ENCODE data around the gene SEPSECS.
A peak's percentile ranks its signal among the peaks of the same experiment; 100 is the strongest.

The SEPSECS gene

DNA sequence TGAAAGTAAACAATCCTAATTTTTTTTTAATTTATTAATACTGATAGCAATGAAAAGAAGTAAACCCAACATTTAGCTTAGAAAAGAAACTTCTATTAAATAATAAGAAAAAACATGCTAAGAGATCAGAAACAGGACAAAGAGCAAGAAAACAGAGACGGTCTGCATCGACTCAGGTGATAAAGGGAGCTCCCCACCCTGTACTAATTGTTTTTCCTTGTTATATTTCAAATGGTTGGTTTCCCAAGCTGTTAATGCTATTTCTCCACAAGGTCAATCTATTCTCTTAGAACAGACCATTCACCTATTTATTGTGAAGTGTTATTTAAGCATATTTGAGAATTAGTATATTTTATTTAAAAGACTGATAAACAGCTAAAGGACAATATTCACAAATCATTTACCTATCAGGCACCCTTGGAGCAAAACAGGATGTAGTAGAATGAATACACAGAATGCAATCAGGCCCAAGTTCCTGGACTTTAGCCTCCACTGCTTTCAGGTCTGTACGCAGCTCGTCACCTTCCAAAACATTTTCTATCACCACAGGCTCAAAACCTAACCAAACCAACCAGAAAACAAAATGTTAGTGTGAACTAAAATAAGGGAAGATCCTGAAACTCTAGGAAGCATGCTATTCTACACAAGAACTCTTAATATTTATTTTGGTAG, 5.5 kb downstream of the SEPSECS start:
- no peak for DNase-seq

DNA sequence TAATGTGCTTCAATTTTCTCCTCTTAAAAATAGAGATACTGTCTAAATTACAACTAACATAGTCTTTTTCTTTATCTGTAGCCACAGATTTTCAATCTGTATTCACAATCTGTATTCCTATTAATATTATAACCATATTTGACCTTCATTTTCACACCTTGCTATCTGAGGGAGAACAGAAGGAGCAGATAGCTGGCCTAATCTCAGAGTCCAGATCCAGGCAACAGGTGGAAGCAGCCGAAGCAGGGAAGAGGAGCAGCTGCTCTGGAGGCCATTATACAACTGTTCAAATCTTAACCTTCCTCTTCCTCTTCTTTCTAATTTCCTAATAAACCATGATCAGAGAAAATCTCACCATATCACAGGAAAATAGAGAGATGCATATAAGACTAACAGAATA, 14.2 kb downstream of the SEPSECS start:
- no peak for DNase-seq

DNA sequence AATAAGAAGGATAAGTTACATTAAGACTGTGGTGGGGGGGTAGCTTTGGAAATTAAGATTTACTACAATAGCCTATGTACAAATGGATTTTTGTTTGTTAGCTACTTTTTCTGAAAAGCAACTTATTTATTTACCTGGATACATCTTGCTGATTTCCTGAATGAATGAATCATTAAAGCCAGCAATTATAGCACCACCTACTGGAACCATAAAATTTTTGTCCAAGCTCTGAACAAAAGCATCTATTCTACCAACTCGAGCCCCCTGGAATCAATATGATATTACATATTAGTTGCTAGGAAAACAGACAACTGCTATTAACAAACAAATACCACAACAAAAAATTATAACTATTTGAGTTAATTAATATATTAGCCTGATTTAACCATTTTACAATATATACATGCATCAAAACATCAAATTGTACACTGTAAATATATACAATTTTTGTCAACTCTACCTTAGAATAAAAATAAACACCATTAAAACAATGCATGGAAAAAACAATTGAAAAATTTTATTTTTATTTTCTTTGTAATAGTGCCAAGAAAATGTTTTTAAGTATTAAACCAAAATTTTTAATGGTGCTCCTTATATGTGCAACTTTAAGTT, 15.3 kb downstream of the SEPSECS start:
- peak; percentile 28 for DNase-seq

DNA sequence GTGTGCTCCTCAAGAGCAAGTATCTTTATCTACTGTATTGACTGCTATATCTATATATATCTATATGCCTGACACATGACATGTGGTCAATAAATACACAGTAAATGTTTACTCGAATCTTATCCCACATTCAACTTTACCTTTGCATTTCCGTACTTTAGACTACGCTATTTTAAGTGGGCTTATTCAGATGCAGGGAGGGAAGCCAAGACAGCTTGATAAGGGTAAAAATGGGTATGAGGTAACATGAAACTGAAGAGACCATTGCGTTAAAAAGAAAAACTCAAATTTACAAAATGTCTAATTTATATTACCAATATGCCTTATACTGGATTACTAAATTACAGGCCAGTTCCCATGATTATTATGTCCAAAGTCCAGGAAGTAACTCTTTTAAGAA, 17.8 kb downstream of the SEPSECS start:
- DNase-seq = no peak

DNA sequence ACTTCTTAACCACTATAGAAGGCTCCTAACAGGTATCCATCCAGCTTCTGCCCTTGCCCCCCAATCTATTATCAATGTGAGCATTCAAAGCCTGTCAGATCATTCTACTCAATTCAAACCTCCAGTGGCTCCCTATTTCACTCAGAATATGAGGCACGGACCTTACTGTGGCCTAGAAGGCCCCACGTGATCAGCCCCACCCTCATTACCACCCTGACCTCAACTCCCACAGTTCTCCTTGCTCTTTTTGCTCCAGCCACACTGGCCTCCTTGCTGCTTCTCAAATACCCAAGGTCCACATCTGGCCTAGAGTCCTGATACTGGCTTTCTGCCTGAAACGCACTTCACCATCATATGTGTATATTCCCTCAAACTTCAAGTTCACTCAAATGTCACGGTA, 18.7 kb downstream of the SEPSECS start:
- DNase-seq = no peak

DNA sequence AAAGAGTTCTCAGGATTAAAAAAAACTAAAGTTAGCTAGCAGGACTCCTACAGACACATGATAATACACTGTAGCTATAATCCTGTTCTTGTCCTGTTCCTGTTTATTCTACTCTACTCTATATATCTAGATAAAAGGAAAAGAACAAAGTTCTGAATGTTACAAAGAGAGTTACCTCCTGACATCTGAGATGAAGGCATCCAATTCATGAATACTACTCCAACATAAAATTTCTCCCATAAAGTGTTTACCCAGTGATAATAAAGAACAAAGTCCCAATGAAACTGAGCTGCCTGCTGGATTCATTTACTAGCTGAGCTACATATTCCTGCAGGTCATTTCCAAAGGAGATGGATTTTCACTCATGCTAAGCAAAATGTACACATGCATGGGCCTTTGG, 27.1 kb downstream of the SEPSECS start:
- DNase-seq = no peak

DNA sequence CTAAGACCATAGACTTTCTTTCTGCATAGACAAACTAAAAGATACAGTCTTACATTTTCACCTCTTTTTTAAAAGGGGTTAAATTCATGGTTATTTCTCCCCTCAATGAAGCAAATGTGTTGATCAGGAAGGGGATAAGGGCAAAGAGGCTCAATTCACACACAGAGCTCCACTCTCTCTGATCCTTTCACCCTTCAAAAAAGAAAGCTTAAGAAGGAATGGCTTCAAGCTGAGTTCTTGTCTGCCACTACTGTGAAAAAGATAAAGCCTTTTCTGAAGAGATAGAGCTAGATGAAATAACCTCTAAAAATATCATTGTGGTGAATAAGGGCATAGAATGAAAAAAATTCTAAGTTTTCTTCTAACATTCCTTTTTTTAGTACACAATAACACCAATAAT, 28.3 kb downstream of the SEPSECS start:
- DNase-seq = no peak

DNA sequence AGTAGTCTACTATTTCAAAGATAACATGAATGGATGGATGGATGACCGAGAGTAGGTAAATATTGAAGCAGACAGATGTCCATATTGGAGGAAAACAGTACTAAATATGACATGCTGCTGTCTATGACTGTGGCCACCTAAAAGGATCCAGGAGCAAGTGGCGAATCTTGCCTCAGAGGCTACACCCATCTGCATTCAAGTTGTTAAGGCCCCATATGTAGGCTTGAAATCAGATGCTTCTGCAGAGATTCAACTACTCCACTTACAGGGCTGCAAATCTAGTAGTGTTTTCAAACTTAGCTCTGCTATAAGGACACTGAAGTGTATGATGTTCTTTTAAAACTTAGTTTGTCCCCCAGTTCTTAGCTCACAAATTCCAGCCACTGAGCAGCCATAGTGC, 28.9 kb downstream of the SEPSECS start:
- no peak for DNase-seq

DNA sequence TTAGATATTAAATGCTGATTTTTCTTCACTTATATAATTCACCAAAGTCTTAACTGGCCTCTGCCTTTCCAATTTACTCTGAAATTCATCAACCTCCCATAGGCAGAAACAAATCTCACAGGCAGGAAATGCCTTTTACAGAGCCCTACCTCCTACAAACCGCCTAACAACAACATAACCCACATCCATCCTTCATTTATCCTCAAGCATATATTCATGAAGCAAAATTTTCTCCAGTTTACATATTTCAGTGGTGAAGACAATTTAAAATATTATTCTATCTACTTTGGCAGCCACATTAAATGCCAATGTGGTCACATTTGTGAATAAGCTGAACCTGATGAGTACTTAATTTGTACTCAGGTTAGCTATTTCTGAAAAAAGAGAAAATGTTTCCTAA, 30.3 kb downstream of the SEPSECS start:
- peak; percentile 49 for DNase-seq

DNA sequence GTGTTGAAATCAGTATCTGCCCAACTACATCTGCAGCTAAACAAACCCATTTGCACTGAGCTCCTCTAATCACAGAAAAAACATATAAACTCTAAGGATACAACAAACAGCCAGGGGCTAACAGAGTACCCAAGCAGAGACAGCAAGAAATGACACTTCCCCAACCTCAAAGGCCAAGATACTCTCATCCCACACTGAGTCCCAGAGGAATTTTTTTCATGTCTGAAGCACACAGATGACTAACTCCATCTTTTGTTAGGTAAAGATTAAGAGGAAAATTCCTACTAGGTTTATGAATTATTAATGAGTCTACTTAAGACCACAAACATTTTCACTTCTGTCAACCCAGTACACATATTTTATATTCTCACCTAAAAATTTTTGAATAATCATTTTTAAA, 31.6 kb downstream of the SEPSECS start:
- peak; percentile 43 for DNase-seq

DNA sequence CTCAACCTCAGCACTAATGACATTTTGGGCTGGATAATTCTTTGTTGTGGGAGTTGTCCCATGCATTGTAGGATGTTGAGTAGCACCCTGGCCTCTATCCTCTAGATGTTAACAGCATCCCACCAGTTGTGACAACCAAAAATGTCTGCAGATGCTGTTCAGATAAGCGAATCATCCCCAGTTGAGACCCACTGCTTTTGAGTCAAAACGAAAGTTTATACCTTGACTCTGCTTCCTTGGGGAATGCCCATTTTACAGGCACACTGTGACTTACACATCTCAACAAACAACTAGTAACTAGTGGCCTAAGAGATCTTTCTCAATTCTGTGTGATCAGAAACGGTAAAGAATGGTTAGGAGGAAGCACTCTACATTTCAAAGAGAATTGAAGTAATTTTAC, 37.0 kb downstream of the SEPSECS start:
- no peak for DNase-seq

DNA sequence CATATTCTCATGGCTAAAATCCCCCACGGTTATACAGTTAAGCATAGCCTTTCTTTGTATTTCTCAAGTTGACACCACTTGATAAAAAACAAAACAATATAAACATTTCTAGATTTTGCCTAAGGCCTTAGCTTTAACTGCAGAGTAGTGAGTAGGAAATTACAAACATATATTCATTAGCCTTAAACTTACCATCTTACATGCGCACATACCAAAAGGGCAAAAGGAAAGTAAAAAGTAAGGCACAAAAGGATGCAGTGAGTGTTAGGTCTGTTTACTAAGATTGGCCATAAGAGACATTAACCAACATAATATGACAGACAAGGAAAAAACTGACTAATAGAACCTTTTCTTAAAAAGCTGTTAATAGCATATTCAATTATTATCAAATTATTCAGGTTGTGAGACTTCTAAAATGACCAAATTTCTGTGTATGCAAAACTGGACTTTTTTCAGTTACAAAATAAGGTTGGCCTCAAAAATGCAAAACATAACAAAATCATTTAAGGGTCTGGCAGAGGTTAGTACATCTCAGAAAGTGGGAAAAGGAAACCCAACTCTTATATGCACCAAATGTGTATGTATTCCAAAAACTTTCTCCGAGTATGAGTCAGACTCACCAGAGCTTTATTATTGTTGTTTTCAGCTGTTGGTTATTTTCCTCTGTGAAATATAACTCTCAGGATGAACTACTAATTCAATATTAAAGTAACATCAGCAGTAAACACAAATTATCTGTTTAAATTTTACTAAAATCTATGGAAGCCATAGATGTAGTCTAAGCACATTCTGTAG, 39.9 kb downstream of the SEPSECS start:
- no peak for DNase-seq

DNA sequence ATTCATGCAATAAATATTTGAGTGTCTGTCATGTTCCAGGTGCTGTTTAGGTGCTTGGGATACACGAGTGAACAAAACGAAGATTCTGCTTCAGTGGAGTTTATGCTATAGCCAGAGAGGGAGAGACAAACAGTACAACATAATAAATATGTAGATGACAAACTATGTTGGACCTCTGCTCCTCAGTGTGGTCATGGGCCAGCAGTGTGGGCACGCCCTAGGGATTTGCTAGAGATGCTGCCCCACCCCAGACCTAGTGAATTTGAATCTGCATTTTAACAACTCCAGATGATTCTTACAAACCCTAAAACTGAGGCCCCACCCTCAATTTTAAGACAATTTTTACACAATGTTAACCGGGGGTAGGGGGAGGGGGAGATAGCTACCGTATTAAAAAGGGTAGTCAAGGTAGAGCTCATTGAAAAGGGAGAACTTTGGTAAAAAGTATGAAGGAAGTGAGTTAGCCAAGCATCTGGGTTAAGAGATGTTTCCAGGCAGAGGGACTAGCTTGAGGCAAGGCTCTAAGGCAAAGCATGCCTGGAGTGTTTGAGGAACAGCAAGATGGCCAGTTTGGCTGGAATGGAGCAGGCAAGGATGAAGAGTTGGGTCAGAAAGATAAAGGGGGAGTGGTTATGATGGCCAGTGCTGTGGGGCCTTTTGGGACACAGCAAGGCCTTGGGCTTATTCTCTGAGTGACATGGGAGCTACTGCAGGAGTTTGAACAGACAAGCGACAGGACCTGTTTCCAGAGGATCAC, 42.4 kb downstream of the SEPSECS start:
- DNase-seq = no peak

DNA sequence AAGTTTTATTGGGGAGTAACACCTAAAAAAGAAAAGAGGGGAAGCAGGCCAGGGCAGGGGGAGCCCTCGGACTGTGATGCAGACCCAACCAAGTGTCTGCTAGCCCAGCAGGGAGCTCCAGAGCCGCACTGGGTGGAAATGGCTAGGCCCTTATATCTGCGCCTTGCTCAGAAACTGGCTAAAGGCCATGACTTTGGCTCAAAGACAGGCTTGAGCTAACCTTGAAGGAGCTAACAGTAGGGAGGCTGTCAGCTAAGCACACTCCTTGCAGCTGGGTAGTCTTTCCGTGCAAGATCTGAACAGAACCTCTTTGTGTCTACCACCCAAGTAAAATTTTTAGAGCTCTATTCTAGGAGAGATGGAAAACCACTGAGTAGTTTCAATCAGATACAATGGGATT, 43.0 kb downstream of the SEPSECS start:
- DNase-seq = no peak

DNA sequence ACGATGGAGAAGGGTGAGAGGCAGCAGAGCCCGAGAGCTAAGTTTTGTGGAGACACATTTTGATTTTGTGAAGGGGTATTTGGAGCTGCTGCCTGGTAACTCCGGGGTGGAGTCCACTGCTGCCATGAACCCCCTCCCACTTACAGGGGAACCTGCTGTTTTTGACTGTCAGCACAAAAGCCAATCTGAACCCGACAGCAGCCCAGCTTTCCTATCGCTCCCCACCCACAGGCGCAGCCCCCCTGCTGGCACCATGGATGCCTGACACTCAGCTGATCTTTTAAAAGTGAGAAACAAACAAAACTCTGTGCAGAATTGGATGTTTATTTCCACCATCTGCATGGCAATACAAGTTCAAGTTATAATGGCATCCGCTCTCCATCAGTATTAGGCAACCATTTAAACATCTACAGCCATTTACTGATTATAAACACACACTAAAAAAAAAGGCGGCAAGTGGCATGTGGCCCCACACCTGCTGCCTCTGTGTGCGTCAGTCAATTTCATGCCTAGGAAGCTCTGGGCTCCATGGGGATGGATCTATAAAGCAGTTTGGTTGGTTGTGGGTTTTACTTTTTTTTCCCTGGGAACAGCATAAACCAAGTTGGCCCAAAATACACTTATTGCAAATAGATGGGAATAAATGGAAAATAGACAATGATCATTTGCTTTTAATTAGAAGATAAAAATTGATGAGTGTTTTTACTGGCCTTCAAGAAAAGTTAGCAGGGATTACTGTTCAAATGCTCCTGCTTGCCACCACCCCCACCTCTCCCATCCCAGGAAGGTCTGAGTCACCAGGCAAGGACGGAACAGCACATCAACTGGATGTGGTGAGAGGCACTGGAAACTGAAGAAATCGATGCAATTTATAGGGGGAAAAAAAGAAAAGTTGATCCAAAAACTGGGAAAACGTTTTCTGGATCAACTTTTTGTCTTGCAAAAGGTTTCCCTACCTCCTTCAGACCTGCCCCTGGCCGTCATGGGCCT, 46.0 kb downstream of the SEPSECS start:
- peak; percentile 80 for DNase-seq

DNA sequence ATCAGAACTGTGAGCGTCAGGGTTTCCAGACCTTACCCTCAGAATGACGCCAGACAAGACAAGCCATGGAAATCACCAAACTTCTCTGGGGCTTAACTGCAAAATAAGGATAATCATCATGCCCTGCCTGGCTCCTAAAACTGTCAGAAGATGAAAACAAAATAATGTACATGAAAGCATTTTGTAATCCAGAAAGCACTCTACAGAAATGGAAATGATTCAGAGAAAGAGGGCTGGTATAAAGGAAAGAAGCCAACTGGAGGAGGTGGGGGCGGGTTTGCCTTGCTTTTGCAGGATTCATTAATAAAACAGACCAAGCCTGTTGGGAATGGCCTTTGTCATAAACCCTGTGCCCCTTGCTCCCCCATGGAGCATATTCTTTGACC, 47.3 kb downstream of the SEPSECS start:
- DNase-seq = no peak

DNA sequence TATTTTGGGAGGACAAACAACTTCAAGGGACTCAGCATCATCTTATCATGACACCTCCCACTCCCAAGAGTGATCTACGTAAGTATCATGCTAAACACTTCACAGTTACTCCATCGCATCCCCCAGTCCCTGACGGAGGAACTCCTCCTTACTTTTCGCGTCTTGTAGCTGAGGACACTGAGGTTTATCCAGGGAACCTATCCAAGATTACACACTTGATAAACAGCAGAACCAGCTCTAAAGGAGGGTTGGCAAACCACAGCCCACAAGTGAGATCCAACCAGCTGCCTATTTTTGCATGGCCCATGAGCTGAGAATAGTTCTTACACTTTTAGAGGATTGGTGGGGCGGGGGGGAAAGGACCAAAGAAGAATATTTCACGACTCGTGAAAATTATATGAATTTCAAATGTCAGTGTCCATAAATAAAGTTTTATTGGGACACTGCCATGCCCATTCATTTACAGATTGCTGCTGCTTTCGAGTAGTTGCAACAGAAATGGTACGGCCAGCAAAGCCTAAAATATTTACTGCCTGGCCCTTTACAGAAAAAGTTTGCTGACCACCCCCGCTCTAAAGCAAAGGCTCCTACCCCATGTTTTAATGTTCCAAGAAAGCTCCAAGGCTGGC, 47.8 kb downstream of the SEPSECS start:
- DNase-seq = no peak

DNA sequence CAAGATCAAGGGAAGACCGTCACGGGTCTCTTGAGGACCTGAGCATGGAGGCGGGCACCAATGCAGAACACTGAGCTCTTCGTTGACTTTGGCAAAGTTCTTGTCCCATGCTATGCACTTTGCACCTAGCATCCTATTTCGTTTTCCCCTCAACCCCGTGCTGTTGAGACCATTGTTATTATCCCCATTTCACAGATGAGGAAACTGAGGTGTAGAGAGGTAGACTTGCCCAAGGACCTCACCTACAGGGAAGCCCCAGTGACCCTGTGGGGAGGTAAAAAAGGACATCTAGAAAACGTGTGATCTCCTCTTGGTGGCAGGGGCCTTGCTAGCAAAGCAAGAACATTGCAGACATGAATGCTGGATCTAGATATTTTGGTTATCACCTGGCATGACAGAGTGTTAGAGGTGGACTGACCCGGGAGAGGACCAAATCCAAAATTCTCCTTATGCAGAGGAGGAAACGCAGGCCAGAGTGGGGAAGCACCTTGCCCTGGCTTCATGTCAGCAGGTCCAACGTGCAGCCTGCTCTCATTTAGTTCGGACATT, 48.5 kb downstream of the SEPSECS start:
- DNase-seq = no peak

DNA sequence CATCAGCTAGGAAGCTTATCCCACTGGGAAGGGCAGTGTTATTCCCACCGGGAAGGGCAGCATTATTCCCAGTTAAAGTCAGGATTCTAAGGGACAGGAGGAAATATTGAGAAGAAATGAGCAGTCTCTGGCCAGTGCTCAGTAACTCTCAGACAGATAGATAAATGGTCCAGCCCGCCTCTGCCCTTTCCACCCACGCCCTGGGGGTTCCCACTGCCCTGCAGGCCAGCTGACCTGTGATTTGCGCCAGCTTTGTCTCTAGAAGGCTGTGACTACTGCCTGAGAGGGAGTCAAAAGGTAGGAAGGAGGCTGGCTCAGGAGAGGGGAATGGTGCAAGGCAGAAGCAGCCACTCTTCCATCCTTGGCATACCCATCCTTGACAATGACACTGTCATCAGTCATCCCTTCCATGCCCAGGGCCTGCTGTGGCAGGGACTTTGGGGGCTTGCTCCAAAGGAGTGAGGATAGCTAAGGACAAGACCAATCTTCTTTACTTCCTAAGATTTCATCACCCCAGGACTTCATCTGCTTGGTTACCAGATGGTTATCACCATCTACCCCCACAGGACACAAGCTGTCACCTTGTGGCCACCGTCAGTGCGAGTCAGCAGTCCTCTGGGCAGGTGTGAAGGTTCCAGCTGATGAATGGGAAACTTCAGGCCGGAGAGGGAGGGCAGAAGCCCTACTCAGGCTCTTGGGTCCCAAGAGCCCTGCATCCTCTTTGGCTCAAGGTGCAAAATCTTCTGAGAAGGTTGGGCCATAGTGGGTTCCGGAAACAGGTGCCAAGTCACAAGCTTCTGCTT, 49.5 kb downstream of the SEPSECS start:
- no peak for DNase-seq

DNA sequence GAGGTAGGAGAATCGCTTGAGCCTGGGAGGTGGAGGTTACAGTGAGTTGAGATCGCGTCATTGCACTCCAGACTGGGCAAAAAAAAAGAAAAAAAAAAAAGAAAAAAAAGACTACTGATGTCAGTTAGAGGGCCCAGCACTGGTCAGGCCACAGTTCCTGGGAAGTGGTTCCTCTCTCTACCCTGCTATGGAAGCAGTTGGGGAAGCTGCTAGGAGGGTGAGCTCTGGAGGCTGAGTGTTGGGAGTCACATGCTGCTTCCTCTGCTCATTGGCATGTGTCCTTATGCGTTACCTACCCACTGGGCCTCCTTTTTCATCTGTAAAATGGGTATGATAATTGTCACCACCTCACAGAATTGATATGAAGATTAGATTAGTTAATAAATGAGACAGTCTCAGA, 50.7 kb downstream of the SEPSECS start:
- DNase-seq = no peak

DNA sequence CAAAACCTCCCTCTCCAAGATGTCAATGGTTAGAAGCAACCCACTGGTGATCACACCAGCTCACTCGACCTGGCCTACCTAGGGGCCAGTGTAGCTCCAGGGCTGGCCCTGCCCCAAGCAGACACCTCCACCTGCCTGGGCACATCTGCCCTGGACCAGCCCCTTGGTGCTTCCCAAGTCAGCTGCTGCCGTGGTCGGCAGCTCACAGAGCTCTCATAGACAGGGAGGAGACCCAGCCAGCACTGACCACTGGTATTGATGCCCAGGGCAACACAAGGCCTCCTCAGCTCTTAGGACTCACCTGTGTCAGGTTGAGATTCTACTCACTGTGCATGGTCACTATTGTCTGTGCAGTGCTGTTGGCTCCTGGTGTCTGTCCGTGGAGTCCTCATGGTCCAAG, 51.7 kb downstream of the SEPSECS start:
- no peak for DNase-seq

All from fibroblast of skin of right biceps (primary cell).